Breast epithelium (tissue), 3 donors: Measurements from ENCODE around the gene CLCN1.

Experiments used
- CTCF ChIP-seq, 3 donors: fragments of 450-650 bp; IDR thresholded peaks; one replicate each; pipeline ENCODE4 v1.5.1; 2016 to 2017; ENCODE audit warnings: antibody characterized with exemption in 3 of 3, mild to moderate bottlenecking in 3 of 3, moderate library complexity in 3 of 3
- POLR2A ChIP-seq: fragments of 450-650 bp; IDR thresholded peaks from one replicate; pipeline ENCODE4 v1.6.1; 2016; ENCODE audit warnings: antibody characterized with exemption, mild to moderate bottlenecking, moderate library complexity
- POLR2AphosphoS5 ChIP-seq, 3 donors: sonication (generic); formaldehyde crosslinking; IDR thresholded peaks; one replicate each; pipeline ENCODE4 v1.6.1; 2017; ENCODE audit warnings: antibody characterized with exemption in 3 of 3

GRCh38 chr7:143299346-143299745 is 16.6 kb upstream of the CLCN1 start:
- TF ChIP-seq POLR2AphosphoS5 (IDR thresholded peaks at IDR 0.05), result no peak
- no peak for TF ChIP-seq CTCF (IDR thresholded peaks at IDR 0.05)
- no peak for TF ChIP-seq POLR2A
